Adrenal gland (tissue), 12 donors: ENCODE measurements around the gene PHLDA3. TPM values are rescaled to one million over a fixed set of nuclear protein-coding genes. Genes with fewer than 3 reads are reported as not detected.

Source experiments
- DNase-seq, 7 donors: peaks; one replicate each; pipeline ENCODE4 v3.0.0-alpha.2; 2019 to 2020
- H3K27ac ChIP-seq, 5 donors: fragments of 200-600 bp; sonication (generic) in 4 of 5; 1 replicate in 3 of 5; 2 replicates in 2 of 5; pipeline versions ENCODE4 v1.5.1 to v1.8.0; 2016 to 2020; ENCODE audit warnings: mild to moderate bottlenecking in 1 of 5
- H3K27me3 ChIP-seq: fragments of 200-600 bp; 2 replicates; pipeline ENCODE4 v1.8.0; 2021
- H3K36me3 ChIP-seq, 2 donors: fragments of 200-600 bp; replicated peaks in 1 of 2; 1 replicate in 1 of 2; 2 replicates in 1 of 2; pipeline versions ENCODE4 v1.5.1 to v1.8.0; 2018 to 2022
- H3K4me1 ChIP-seq, 2 donors: fragments of 200-600 bp; replicated peaks in 1 of 2; 1 replicate in 1 of 2; 2 replicates in 1 of 2; pipeline versions ENCODE4 v1.5.1 to v1.8.0; 2018 to 2021
- H3K4me3 ChIP-seq, 4 donors: fragments of 200-600 bp; sonication (generic) in 3 of 4; one replicate each; pipeline ENCODE4 v1.5.1; 2016 to 2018
- H3K9me3 ChIP-seq, 3 donors: fragments of 200-600 bp; sonication (generic) in 1 of 3; replicated peaks in 1 of 3; 1 replicate in 2 of 3; 2 replicates in 1 of 3; pipeline versions ENCODE4 v1.5.1 to v1.8.0; 2016 to 2021
- CTCF ChIP-seq, 6 experiments: fragments of 450-650 bp in 4 of 6; fragments of 200-600 bp in 2 of 6; sonication (generic) in 1 of 6; IDR thresholded peaks; 1 replicate in 5 of 6; 2 replicates in 1 of 6; pipeline versions ENCODE4 v1.5.1 to v1.8.0; 2016 to 2021; ENCODE audit warnings: antibody characterized with exemption in 6 of 6, mild to moderate bottlenecking in 2 of 6, moderate library complexity in 1 of 6
- POLR2A ChIP-seq, 2 donors: fragments of 450-650 bp; IDR thresholded peaks; one replicate each; pipeline ENCODE4 v1.6.1; 2017; ENCODE audit warnings: antibody characterized with exemption in 2 of 2, mild to moderate bottlenecking in 2 of 2, moderate library complexity in 1 of 2
- WGBS, 4 donors: extraction: QIAGEN DNeasy Blood & Tissue Kit in 2 of 4; methylation state at CpG; one replicate each; pipeline versions ENCODE4 v1.1.5 to v1.1.7; 2013 to 2017; 5-methylcytosine and 5-hydroxymethylcytosine counted together
- intact Hi-C, 2 donors: fragments of 100-400 bp; cut with DNase I; formaldehyde crosslinking; loops; one replicate each; pipeline versions ENCODE4 v1.14.1 to v1.15.0; 2022 to 2023
- polyA plus RNA-seq, 3 donors: library from polyadenylated mRNA; stranded (reverse); fragments of 200-250 nt in 2 of 3; fragments of 350-450 nt in 1 of 3; fragmentation: Illumina TruSeq in 1 of 3; extraction: RNeasy Lipid Tissue Mini Kit (QIAGEN cat#74804) in 1 of 3; gene quantifications; one replicate each; pipeline ENCODE4 v1.2.3, GENCODE V29; 2013 to 2014
- total RNA-seq, 9 donors: library from RNA; depleted of rRNA in 4 of 9; stranded (reverse); fragments of >200 nt in 4 of 9; fragments of 120-200 nt in 1 of 9; fragmentation: NEBNext Ultra II Directional in 1 of 9; extraction: Animal tissue kit (Norgen Biotek cat#: 25700) in 1 of 9; gene quantifications; one replicate each; pipeline versions ENCODE4 v1.1.0 to v1.2.4, GENCODE V29; 2013 to 2023
- donor health status: healthy with polysubstance abuse.
- donor health status: Bipolar disorder and iron deficiency.
- donor health status: DM: yes; HTN: yes; CAD: no.
- donor health status: DM: no; HTN: no; CAD: no.
- donor health status: DM: no; HTN: no; CAD: no.
- donor health status: DM: yes; HTN: yes; CAD: no.

Gene PHLDA3
- total and polyA plus RNA-seq, 12 donors = 2.1 to 64.7 (median 29.1) TPM

GRCh38 chr1:201444792-201445191 is 24.2 kb downstream of the PHLDA3 start:
- 80 to 91% (median 85%) methylated on average over 4 of the region's 4 CpGs for WGBS, 4 donors
- no peak overlapping the region for H3K4me3 ChIP-seq
- H3K36me3 ChIP-seq = no peaks in the 10 kb centered on the region
- H3K27ac ChIP-seq = no peak overlapping the region
- H3K9me3 ChIP-seq = no peaks in the 10 kb centered on the region
- H3K4me1 ChIP-seq = no peaks in the 10 kb centered on the region
- H3K27me3 ChIP-seq = no peaks in the 10 kb centered on the region
- no peak for DNase-seq
- intact Hi-C loops = no loop called here
- TF ChIP-seq CTCF (IDR thresholded peaks at IDR 0.05) (no peak), POLR2A (IDR thresholded peaks at IDR 0.05) (no peak)

GRCh38 chr1:201443747-201444146 is 25.2 kb downstream of the PHLDA3 start:
- Histone ChIP-seq H3K4me1 (no peaks in the 10 kb centered on the region), H3K4me3 (no peak overlapping the region), H3K27me3 (no peaks in the 10 kb centered on the region), H3K9me3 (no peaks in the 10 kb centered on the region), H3K27ac (no peak overlapping the region), H3K36me3 (no peaks in the 10 kb centered on the region)
- intact Hi-C loops = no loop called here
- WGBS, 4 donors = 88 to 95% (median 91%) methylated on average over 7 of the region's 7 CpGs
- TF ChIP-seq CTCF (IDR thresholded peaks at IDR 0.05) = no peak
- no peak for TF ChIP-seq POLR2A (IDR thresholded peaks at IDR 0.05)
- DNase-seq = no peak

GRCh38 chr1:201436969-201437368 is 32.0 kb downstream of the PHLDA3 start:
- intact Hi-C loops = loop anchor here in 1 of 2 donors (10.0 kb wide), 1 partner anchor 78 kb away; no protein-coding TSS in a partner anchor
- Histone ChIP-seq H3K27me3 (no peaks in the 10 kb centered on the region), H3K27ac (no peak overlapping the region), H3K4me3 (no peak overlapping the region), H3K36me3 (no peaks in the 10 kb centered on the region), H3K9me3 (no peaks in the 10 kb centered on the region), H3K4me1 (no peaks in the 10 kb centered on the region)
- TF ChIP-seq CTCF (IDR thresholded peaks at IDR 0.05) = no peak
- no peak for DNase-seq
- 56 to 77% (median 63%) methylated on average over 3 of the region's 3 CpGs for WGBS, 4 donors

GRCh38 chr1:201436393-201436792 is 32.6 kb downstream of the PHLDA3 start:
- intact Hi-C loops = loop anchor here in 1 of 2 donors (10.0 kb wide), 1 partner anchor 78 kb away; no protein-coding TSS in a partner anchor
- DNase-seq = no peak

More at GRCh38 chr1:201436393-201436792, 32.6 kb downstream of the PHLDA3 start:
- Histone ChIP-seq H3K4me3 (no peak overlapping the region), H3K27me3 (no peaks in the 10 kb centered on the region), H3K4me1 (no peaks in the 10 kb centered on the region), H3K36me3 (no peaks in the 10 kb centered on the region), H3K27ac (no peak overlapping the region), H3K9me3 (no peaks in the 10 kb centered on the region)
- WGBS, 4 donors = 58 to 65% (median 63%) methylated on average over 6 of the region's 6 CpGs
- TF ChIP-seq CTCF (IDR thresholded peaks at IDR 0.05) (no peak), POLR2A (IDR thresholded peaks at IDR 0.05) (no peak)
